HG02973 (cell line): ENCODE results near the gene OR2B6.

Experiments used
- ATAC-seq: cut with Tn5 transposase; IDR thresholded peaks from one replicate; pipeline ENCODE4 v1.9.1; 2021; ENCODE audit warnings: moderate library complexity; ENCODE audit not compliant: unreplicated experiment

The OR2B6 gene

DNA sequence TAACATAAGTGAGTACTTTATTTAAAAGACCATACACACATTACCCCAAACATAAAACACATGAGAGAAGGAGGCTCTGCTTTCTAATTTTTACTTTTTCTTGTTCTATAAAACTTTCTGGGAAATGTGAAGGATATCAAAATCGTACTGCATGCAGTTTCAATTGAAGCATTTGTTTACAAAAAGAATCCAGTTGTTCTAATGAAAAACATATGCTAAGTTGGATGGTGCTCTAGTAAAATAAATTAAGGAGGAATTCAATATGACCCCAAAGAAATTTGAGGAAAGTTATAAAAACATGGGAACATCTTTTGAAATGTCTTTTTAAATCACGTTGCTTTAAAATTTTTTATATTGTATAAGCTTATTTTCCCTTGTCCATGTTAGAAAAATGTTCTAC, 37.6 kb downstream of the OR2B6 start:
- no peak for ATAC-seq

DNA sequence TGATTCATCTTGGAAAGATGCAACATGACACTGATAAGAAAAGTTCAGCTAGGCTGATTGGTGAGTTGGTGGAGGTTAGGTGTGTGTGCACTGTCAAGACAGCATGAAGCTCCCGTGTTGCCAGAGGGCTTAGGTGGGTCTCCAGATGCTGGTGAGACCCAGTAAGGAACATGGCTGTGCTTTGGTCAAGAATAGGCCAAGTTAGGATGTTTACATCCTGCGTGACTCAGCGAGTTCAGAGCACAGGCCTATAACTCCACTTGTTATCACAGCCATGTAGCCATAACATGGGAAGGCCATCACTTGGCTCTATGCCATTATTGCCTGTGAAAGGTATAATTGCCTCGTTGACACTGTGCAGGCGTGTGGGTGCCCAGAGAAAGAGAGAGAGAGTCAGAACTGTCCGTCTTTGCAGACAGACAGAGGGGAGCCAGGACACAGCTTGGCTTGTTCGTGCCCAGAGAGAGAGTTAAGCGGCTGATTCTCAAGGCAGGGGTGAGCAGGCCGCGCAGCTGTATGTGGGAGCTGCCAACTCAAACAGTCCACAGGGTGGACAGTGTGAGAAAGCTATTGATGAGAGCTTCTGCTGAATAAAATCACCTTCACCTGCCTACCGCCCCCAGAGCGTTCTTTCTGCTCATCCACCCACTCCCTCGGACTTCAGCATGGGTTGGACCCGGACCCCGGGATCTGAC, 43.5 kb downstream of the OR2B6 start:
- ATAC-seq: no peak

DNA sequence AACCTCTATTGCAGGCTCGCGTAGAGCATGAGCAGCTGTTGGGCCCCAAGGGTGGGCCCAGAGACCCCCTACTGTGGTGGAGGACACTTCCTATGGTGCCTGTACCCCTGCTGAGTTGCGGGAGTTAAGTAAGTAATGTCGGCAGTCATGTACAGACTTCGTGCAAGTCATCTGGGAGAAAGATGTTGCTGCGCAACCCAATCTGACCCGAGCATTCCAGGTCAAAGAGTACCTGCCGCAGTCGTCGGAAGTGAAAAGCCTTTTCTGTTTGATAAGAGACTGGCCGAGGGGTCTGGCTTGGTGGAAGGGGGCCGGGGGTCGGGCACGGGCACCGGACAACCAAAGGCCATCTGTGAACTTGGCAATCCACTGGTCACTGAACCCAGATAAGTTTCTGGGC, 44.3 kb downstream of the OR2B6 start:
- ATAC-seq: no peak

DNA sequence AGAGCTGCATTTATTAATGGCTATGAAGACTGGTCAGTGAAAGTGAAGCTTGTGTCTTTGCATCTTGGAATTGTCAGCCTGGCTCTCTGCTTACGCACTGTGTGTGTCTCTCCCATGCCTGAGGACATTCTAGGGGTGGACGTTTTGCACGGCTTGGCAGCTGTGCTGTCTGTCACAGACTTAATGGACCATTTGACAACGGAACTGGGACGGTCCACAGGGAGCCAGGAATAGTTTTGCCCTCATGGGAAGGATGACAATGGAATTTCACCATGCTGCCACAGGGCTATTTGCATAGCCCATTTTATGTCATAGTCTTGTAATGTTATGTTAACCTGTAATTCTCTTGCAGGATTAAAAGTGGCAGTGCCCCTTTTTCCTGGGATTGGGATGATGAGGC, 44.7 kb downstream of the OR2B6 start:
- ATAC-seq: no peak

DNA sequence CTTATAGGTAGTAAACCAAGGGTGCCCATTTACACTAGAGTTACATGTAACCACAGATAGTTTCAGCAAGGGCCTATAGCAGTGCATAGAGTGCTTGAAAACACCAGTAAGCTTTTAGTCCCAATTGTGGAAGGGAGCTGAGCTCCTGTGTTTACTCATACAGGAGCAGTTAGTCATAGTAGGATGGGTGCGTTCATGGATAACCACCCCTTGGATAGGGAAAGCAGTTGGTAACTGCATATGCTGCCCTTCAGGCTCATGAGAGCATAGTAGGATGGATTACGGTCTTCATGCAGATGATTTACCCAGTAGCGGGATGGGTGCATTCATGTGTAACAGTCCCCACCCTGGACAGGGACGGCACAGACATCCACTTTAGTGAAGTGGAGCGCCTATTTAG, 45.1 kb downstream of the OR2B6 start:
- no peak for ATAC-seq

DNA sequence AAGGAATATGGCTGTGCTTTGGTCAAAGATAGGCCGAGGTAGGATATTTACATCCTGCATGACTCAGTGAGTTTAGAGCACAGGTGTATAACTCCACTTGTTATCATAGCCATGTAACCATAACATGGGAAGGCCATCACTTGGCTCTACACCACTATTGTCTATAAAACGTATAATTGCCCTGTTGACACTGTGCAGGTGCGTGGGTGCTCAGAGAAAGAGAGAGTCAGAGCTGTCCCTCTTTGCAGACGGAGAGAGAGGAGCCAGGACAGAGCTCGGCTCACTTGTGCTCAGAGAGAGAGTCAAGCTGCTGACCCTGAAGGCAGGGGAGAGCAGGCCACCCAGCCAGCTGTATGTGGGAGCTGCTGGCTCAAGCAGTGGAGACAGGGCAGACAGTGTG, 46.0 kb downstream of the OR2B6 start:
- no peak for ATAC-seq

DNA sequence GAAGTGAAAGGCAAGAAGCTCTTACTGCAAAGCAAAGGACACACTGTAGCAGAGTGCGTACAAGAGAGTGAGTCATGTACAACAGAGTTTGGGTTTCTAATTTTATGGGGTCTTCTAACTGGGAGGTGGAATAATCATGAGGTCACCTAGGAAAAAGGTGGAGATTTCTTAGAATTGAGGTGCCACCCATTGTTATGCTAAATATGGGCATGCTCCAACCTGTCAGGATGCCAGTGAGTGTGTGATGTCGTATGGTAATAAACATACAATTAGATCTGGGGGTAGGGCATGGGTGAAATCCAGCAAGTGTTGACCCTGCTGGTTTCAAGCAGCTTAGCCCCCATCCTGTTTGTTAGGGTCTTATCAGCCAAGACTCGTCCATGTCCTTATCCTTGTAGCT, 46.6 kb downstream of the OR2B6 start:
- ATAC-seq: no peak

DNA sequence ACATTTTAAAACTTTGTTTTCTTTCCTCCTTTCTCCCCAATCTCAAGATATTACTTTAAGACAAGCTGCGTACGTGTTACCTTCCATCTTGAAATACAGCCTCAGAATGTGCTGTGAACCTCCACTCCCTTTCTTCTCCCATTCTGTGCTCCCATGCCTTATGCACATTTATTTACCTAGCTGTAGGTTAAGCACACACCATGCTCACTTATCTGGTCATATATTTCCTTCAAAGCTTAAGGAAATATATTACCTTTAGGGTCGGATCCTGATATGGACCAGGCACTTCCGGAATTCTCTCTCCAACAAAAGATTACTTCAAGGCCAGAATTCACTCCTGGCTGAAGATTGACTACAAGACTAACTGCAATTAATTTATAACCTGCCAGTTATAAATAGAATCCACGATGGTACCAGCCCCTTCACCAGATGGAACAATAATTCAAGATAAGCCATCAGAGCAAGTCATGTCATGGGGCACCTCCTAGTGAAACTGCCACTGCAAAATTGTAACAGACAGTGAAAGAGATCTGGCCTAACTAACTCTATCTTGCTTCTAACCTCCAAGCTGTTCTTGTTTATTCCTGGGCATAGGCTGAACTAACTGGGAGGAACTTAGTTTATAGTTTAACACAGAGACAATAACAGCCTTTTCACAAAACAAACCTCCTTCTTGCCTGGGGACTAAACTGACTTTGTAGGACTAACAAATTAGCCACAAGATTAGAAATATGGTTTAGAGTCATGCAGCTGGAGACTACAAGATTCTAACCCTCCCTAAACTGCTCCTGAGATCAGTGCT, 47.5 kb downstream of the OR2B6 start:
- no peak for ATAC-seq

DNA sequence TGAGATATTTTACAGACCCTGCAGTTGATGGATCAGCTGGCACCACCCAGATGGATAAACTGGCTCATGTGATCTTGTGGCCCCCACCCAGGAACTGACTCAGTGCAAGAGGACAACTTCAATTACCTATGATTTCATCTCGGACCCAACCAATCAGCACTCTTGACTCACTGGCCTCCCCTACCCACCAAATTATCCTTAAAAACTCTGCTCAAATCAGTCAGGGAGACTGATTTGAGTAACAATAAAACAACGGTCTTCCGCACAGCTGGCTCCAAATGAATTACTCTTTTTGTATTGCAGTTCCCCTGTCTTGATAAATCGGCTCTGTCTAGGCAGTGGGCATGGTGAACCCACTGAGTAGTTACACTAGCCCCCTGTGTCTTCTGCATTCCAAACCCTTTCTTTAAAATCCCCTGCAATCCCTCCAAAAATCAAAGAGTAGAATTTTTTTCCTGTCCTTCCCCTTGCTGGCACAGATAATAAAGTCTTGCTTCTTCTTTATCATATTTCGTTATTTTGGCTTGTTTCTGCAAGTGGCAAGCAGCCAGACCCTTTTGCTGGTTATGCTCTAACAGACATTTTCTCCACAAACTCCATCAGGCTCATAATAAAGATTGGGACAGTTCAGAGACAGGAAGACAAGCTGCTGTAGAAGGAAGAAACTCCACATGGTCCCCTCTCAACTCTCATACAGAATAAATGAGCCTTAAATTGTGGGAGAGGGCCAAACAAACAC, 48.3 kb downstream of the OR2B6 start:
- no peak for ATAC-seq

DNA sequence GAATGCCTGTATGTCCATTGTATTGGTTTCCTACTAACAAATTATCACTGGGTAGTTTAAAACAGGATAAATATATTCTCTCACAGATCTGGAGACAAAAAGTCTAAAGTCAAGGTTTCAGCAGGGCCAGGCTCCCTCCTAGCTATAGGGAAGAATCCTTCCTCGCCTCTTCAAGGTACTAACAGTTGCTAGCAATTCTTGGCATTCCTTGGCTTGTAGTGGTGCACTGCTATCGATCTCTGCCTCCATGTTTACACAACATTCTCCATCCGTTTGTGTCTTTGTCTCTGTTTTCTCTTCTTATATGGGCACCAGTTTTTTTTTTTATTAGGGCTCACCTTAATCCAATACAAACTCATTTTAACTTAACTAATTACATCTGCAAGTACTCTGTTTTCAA, 48.9 kb downstream of the OR2B6 start:
- ATAC-seq: no peak
